NT2/D1 (cell line): ENCODE results near the gene SLC9A7.

Experiments used
- DNase-seq: peaks from one replicate; pipeline ENCODE4 v3.0.0-alpha.2; 2011; ENCODE audit warnings: low read depth, low spot score
- H3K27me3 ChIP-seq: 2 replicates; pipeline ENCODE4 v1.6.0; 2011; ENCODE audit warnings: mild to moderate bottlenecking; ENCODE audit not compliant: insufficient read length, insufficient read depth
- H3K36me3 ChIP-seq: 2 replicates; pipeline ENCODE4 v1.6.1; 2011; ENCODE audit warnings: mild to moderate bottlenecking, low read length, mixed read lengths; ENCODE audit not compliant: insufficient read depth, insufficient read length
- H3K4me1 ChIP-seq: 2 replicates; pipeline ENCODE4 v1.5.1; 2011; ENCODE audit not compliant: insufficient read depth, insufficient read length
- H3K4me3 ChIP-seq: 2 replicates; pipeline ENCODE4 v1.5.1; 2011; ENCODE audit warnings: low read depth; ENCODE audit not compliant: insufficient read length
- H3K9ac ChIP-seq: 2 replicates; pipeline ENCODE4 v1.6.0; 2011; ENCODE audit warnings: low read depth; ENCODE audit not compliant: insufficient read length
- H3K9me3 ChIP-seq: 2 replicates; pipeline ENCODE4 v1.5.1; 2011; ENCODE audit warnings: mild to moderate bottlenecking, low read length; ENCODE audit not compliant: insufficient read depth
- SUZ12 ChIP-seq: IDR thresholded peaks from 2 replicates; pipeline ENCODE4 v1.6.1; 2011; ENCODE audit not compliant: insufficient read length, insufficient read depth; ENCODE audit errors: extremely low read depth
- YY1 ChIP-seq: IDR thresholded peaks from 2 replicates; pipeline ENCODE4 v1.6.1; 2011; ENCODE audit not compliant: insufficient read length, insufficient read depth
- ZNF274 ChIP-seq: IDR thresholded peaks from 2 replicates; pipeline ENCODE4 v1.6.1; 2011; ENCODE audit warnings: mild to moderate bottlenecking, low read depth, low read length

Gene SLC9A7

DNA sequence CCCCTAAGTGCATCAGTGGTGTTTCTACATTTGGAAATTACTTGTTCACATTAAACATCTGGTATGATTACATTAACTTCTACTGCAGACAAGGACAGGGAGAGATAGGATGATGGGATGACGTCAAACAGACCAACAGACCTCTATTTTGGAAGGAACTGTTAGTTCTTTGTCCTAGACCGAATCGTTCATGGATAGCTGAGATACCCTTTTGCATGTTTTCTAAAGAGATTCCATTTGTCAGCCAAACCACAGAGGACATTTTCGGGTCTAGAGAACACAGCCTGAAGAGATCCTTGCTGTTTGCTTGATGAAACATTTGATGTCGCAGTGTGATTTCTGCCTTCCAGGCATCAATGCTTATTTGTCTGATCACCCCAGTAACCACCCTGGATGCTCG lies 157.6 kb downstream of the SLC9A7 start:
- TF ChIP-seq ZNF274 (no peak), SUZ12 (no peak), YY1 (no peak)
- Histone ChIP-seq H3K9ac (no peak overlapping the region), H3K27me3 (no peaks in the 10 kb centered on the region), H3K9me3 (no peaks in the 10 kb centered on the region), H3K4me1 (no peaks in the 10 kb centered on the region), H3K4me3 (no peak overlapping the region), H3K36me3 (peaks cover 33% of the 10 kb centered on the region)
- DNase-seq = no peak

DNA sequence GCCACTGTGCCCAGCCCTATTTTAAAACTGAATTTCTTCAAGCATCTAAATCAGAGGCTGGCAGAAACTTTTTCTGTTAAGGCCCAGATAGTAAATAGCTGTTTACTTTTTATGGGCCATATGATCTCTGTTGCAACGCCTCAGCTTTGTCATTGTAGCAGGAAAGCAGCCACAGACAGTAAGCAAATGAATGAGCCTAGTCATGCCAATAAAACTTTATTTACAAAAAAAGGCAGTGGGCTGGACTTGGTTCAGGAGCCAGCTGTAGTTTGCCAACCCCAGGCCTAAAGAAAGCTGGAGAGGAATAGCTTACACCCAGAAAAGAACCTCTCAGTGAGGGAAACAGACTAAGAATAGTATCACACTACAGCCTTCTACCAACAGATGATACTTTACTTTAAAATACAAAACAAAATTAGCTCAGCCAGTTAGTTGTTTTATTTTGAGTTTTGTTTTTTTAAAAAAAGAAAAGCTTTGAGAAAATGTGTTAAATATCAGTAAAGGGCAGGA lies 159.8 kb downstream of the SLC9A7 start:
- Histone ChIP-seq H3K9ac (no peak overlapping the region), H3K4me1 (no peaks in the 10 kb centered on the region), H3K36me3 (peaks cover 33% of the 10 kb centered on the region), H3K9me3 (no peaks in the 10 kb centered on the region), H3K27me3 (no peaks in the 10 kb centered on the region), H3K4me3 (no peak overlapping the region)
- DNase-seq = no peak
- TF ChIP-seq ZNF274 (no peak), SUZ12 (no peak), YY1 (no peak)

DNA sequence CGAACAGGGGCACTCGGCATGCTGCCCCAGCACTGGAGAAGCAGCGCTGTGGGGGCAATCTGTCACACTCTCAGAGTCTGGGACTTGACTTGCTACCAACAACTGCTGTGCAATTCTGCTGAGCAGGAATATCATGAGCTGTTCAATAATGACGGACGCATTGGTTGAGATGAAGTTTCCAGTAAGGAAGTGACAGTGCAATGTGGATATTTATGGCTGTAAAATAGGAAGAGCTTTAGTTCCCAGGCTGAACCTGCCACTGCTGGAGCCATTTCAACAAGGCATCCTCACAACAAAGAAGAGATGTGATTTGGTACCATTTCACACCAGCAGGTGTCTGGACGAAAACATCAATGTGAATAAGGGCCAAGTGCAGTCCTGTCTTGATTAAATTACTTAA lies 161.1 kb downstream of the SLC9A7 start:
- peaks cover 31% of the 10 kb centered on the region for H3K36me3 ChIP-seq
- no peaks in the 10 kb centered on the region for H3K27me3 ChIP-seq
- DNase-seq = no peak
- no peaks in the 10 kb centered on the region for H3K9me3 ChIP-seq
- TF ChIP-seq YY1 (no peak), ZNF274 (no peak), SUZ12 (no peak)
- H3K4me1 ChIP-seq = no peaks in the 10 kb centered on the region
- H3K4me3 ChIP-seq = no peak overlapping the region
- H3K9ac ChIP-seq = no peak overlapping the region

DNA sequence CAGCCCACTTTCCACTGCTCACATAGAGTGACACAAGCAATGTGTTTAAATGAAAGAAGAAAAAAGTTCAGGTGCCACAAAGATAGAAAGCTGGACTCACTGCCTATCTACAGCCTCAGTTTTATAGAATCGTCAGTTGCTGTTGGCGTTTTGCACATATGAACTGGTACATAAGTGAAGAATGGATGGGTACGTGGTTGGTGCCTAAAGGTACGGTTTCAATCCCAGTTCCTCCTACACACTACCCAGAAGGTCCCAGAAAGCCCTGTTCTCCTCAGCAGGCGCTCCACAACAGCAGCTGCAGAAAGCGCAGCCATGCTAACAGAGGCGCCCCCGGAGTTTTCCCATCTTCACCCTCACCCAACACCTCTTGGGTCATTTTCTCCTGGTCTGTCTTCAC lies 161.7 kb downstream of the SLC9A7 start:
- H3K4me3 ChIP-seq = no peak overlapping the region
- no peaks in the 10 kb centered on the region for H3K27me3 ChIP-seq
- H3K36me3 ChIP-seq = peaks cover 26% of the 10 kb centered on the region
- H3K4me1 ChIP-seq = no peaks in the 10 kb centered on the region
- no peak overlapping the region for H3K9ac ChIP-seq
- H3K9me3 ChIP-seq = no peaks in the 10 kb centered on the region
- no peak for TF ChIP-seq SUZ12
- no peak for TF ChIP-seq YY1
- TF ChIP-seq ZNF274 = no peak
- DNase-seq = no peak

DNA sequence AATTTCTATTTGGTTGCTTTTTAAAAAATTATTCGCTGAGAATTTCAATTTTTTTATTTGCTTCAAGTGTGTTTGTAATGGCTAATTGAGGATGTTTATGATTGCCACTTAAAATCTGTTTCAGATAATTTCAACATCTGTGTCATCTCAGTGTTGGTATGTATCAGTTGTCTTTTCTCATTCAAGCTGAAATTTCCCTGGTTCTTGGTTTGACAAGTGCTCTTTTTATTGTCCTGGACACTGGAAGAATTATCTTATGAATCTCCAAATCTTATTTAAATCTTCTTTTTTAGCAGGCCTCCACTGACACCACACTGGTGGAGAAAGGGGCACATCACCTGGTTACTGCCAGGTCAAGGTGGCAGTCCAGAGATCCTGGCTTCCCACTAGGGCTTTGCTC lies 163.8 kb downstream of the SLC9A7 start:
- H3K27me3 ChIP-seq = no peaks in the 10 kb centered on the region
- peaks cover 9% of the 10 kb centered on the region for H3K36me3 ChIP-seq
- H3K4me3 ChIP-seq = no peak overlapping the region
- DNase-seq = no peak
- H3K9me3 ChIP-seq = no peaks in the 10 kb centered on the region
- no peaks in the 10 kb centered on the region for H3K4me1 ChIP-seq
- no peak overlapping the region for H3K9ac ChIP-seq
- no peak for TF ChIP-seq YY1
- TF ChIP-seq ZNF274 = no peak
- no peak for TF ChIP-seq SUZ12

DNA sequence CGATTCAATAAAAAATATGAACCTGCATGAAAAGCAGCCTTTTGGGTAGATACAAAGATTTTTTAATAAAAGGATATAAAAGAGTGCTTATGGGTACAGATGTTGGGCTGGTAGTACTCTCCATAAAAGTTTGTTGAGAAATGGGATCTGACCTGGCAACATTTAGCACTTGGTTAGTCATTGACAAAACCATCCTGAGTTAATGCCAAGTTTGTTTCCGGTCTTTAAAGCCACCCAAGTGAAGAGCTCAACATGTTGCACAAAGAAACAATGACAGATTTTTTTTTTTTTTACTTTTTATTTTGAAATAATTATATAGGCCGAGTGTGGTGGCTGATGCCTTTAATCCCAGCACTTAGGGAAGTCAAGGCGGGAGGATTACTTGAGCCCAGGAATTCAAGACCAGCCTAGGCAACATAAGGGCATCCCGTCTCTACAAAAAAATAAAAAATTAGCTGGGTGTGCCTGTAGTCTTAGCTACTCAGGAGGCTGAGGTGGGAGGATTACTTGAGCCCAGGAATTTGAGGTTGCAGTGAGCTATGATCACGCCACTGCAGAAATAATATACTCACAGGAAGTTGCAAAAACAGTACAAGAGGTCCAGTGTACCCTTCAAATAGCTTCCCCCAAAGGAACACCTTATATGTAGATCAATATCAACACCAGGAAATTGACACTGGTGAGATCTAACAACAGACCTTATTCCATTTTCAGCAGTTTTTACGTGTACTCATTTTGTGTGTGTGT lies 168.8 kb downstream of the SLC9A7 start:
- H3K9me3 ChIP-seq = no peaks in the 10 kb centered on the region
- no peak for DNase-seq
- H3K36me3 ChIP-seq = peaks cover 3% of the 10 kb centered on the region
- peaks cover 2% of the 10 kb centered on the region for H3K4me1 ChIP-seq
- no peak overlapping the region for H3K4me3 ChIP-seq
- TF ChIP-seq YY1 (no peak), ZNF274 (no peak), SUZ12 (no peak)
- H3K9ac ChIP-seq = no peak overlapping the region
- no peaks in the 10 kb centered on the region for H3K27me3 ChIP-seq

DNA sequence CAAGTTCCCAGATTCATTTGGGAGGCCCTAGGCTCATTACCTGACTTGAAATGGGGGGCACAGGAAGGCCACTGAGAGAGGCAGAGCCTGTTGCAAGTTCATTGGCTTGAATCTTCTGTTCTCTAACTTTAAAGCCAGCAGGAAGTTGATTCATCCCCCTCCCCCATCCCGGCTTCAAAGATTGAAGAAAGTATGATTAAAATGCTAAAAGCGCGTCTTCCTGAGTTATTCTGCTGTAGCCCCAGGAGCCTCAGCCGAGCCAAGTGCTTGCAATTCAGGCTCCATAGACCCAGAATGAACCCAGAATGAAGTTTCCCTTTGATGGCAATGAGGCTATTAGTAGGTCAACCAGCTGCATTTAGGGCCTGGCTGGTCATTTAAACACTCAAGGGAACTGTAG lies 170.7 kb downstream of the SLC9A7 start:
- DNase-seq = no peak
- TF ChIP-seq ZNF274 (no peak), YY1 (no peak), SUZ12 (no peak)
- Histone ChIP-seq H3K9ac (no peak overlapping the region), H3K36me3 (peaks cover 3% of the 10 kb centered on the region), H3K9me3 (no peaks in the 10 kb centered on the region), H3K4me1 (peaks cover 2% of the 10 kb centered on the region), H3K27me3 (no peaks in the 10 kb centered on the region), H3K4me3 (no peak overlapping the region)

DNA sequence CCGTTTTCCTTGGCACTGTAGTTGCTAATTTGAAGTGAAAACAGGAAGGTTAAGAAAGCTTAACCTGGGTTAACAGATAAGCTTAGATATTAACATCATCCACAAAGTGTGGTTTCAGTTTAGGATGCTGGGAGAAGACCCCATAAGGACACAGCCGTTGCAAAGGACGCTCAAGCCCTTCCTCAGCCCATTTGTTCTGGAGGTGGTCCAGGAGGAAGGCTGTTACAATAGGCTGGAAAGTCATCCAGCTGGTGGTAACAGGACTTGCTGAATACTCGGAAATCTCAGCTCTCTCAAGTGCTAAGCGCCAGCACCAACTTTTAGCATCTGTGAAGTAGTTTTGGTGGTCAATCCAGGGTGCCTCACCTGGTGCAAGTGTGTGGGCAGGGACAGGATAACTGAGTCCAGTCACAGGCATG lies 171.2 kb downstream of the SLC9A7 start:
- Histone ChIP-seq H3K9ac (no peak overlapping the region), H3K4me1 (peaks cover 2% of the 10 kb centered on the region), H3K36me3 (peaks cover 3% of the 10 kb centered on the region), H3K9me3 (no peaks in the 10 kb centered on the region), H3K27me3 (no peaks in the 10 kb centered on the region), H3K4me3 (no peak overlapping the region)
- TF ChIP-seq ZNF274 = no peak
- TF ChIP-seq YY1 = no peak
- no peak for TF ChIP-seq SUZ12
- DNase-seq = no peak
